ENCODE measurements around the gene FSTL4.

Gene FSTL4

DNA sequence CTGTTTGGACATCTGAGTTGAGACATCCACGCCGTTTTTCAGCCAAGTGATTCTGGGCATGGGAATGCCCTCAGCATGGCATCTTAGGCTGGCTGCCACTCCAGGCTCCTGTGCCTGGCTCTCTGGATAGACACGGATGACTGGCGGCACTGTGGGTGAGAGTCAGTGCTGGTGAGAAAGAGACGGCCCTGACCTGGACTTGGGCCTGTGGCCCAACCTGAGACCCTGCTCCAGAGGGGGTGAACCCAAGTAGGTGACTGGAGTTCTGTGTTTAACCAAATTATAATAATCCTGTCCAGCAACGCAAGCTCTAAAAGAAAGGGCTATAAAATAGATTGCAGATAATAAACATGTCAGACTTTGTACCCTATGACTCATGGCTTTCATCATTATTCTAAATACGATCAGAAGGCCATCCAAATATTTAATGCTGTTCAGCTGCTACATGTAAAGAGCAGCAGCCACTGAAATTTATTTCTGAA is 386.6 kb downstream of the FSTL4 start:
- Histone ChIP-seq H3F3A (ENCODE audit: insufficient read depth, low read length) (no peaks in the 10 kb centered on the region), H3K4me2 (ENCODE audit: low read depth, low read length) (no peak overlapping the region), H3K9ac (ENCODE audit: low read length) (no peak overlapping the region), H3K27ac (ENCODE audit: low read length) (no peak overlapping the region), H3K9me3 (replicated peaks; ENCODE audit: insufficient read depth, low read length) (no peaks in the 10 kb centered on the region), H2AFZ (ENCODE audit: low read length) (no peak overlapping the region), H3K79me2 (ENCODE audit: low read length) (no peaks in the 10 kb centered on the region), H3K27me3 (replicated peaks; ENCODE audit: insufficient read depth, low read length) (no peaks in the 10 kb centered on the region), H4K20me1 (ENCODE audit: insufficient read depth, low read length) (no peaks in the 10 kb centered on the region), H3K9me2 (replicated peaks; ENCODE audit: insufficient read depth, low read length) (no peaks in the 10 kb centered on the region), H3K4me1 (ENCODE audit: low read length) (no peaks in the 10 kb centered on the region), H3K4me3 (ENCODE audit: low read length) (no peak overlapping the region), H3K36me3 (replicated peaks; ENCODE audit: insufficient read depth, low read length) (no peaks in the 10 kb centered on the region)
- DNase-seq: no peak
- TF ChIP-seq, protein P1, sequence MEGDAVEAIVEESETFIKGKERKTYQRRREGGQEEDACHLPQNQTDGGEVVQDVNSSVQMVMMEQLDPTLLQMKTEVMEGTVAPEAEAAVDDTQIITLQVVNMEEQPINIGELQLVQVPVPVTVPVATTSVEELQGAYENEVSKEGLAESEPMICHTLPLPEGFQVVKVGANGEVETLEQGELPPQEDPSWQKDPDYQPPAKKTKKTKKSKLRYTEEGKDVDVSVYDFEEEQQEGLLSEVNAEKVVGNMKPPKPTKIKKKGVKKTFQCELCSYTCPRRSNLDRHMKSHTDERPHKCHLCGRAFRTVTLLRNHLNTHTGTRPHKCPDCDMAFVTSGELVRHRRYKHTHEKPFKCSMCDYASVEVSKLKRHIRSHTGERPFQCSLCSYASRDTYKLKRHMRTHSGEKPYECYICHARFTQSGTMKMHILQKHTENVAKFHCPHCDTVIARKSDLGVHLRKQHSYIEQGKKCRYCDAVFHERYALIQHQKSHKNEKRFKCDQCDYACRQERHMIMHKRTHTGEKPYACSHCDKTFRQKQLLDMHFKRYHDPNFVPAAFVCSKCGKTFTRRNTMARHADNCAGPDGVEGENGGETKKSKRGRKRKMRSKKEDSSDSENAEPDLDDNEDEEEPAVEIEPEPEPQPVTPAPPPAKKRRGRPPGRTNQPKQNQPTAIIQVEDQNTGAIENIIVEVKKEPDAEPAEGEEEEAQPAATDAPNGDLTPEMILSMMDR (IDR thresholded peaks at IDR 0.05; ENCODE audit: low read length): no peak
- no peak for TF ChIP-seq EZH2 (optimal IDR thresholded peaks at IDR 0.05; ENCODE audit: low read depth, low read length)
- no peak for TF ChIP-seq EZH2phosphoT487 (IDR thresholded peaks at IDR 0.05; ENCODE audit: low read length)

DNA sequence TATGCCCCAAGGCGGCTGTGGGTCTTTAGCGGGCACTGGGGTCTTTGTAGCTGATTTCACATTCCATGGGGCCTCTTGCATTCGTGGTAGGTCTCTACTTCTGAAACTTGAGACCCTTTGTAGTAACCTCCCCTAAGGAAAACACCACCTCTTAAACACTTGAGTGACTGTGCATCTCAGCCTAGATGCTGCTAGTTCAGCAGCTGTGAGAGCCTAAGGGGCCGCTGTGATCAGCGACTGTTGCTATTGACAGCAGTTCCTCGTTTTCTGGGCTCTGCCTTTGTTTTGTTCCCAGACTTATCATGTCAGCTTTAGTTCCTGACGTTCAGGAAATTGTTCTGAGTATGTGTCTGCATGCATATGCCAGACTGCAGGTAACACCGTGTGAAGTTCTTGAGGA is 389.4 kb downstream of the FSTL4 start:
- H3K36me3 ChIP-seq (replicated peaks; ENCODE audit: insufficient read depth, low read length): no peaks in the 10 kb centered on the region
- no peak overlapping the region for H2AFZ ChIP-seq (ENCODE audit: low read length)
- H3K4me1 ChIP-seq (ENCODE audit: low read length): no peaks in the 10 kb centered on the region
- H3K9me3 ChIP-seq (replicated peaks; ENCODE audit: insufficient read depth, low read length): no peaks in the 10 kb centered on the region
- no peaks in the 10 kb centered on the region for H3F3A ChIP-seq (ENCODE audit: insufficient read depth, low read length)
- no peaks in the 10 kb centered on the region for H3K9me2 ChIP-seq (replicated peaks; ENCODE audit: insufficient read depth, low read length)
- no peaks in the 10 kb centered on the region for H3K27me3 ChIP-seq (replicated peaks; ENCODE audit: insufficient read depth, low read length)
- H3K4me3 ChIP-seq (ENCODE audit: low read length): no peak overlapping the region
- no peak overlapping the region for H3K4me2 ChIP-seq (ENCODE audit: low read depth, low read length)
- H4K20me1 ChIP-seq (ENCODE audit: insufficient read depth, low read length): no peaks in the 10 kb centered on the region
- no peak overlapping the region for H3K9ac ChIP-seq (ENCODE audit: low read length)
- H3K27ac ChIP-seq (ENCODE audit: low read length): no peak overlapping the region
- DNase-seq: no peak
- TF ChIP-seq EZH2phosphoT487 (IDR thresholded peaks at IDR 0.05; ENCODE audit: low read length) (no peak), EZH2 (optimal IDR thresholded peaks at IDR 0.05; ENCODE audit: low read depth, low read length) (no peak)
- TF ChIP-seq, protein P1 (IDR thresholded peaks at IDR 0.05; ENCODE audit: low read length): no peak
- H3K79me2 ChIP-seq (ENCODE audit: low read length): no peaks in the 10 kb centered on the region

DNA sequence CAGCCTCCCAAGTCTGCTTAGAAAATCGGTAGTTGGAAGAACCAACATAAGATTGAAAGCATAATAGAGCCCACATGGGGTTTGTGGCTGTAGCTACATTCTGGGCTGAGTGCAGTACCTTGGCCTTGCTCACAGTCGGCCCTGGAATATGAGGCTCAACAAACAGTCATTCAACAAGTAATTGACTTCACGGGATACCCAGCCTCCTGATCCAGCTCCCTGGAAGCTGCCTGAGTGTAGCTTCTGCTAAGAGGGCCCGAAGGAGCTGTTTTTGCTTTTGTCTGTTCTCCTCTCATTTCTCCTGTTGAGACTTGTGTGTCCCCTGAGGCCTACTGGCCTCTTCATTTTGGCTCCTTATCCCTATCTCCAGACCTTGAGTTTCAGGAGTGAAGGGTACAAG is 389.8 kb downstream of the FSTL4 start:
- Histone ChIP-seq H3K4me1 (ENCODE audit: low read length) (no peaks in the 10 kb centered on the region), H3K27ac (ENCODE audit: low read length) (no peak overlapping the region), H3F3A (ENCODE audit: insufficient read depth, low read length) (no peaks in the 10 kb centered on the region), H3K27me3 (replicated peaks; ENCODE audit: insufficient read depth, low read length) (no peaks in the 10 kb centered on the region), H4K20me1 (ENCODE audit: insufficient read depth, low read length) (no peaks in the 10 kb centered on the region), H3K9me2 (replicated peaks; ENCODE audit: insufficient read depth, low read length) (no peaks in the 10 kb centered on the region), H2AFZ (ENCODE audit: low read length) (no peak overlapping the region), H3K9ac (ENCODE audit: low read length) (no peak overlapping the region), H3K4me3 (ENCODE audit: low read length) (no peak overlapping the region), H3K4me2 (ENCODE audit: low read depth, low read length) (no peak overlapping the region), H3K79me2 (ENCODE audit: low read length) (no peaks in the 10 kb centered on the region), H3K36me3 (replicated peaks; ENCODE audit: insufficient read depth, low read length) (no peaks in the 10 kb centered on the region), H3K9me3 (replicated peaks; ENCODE audit: insufficient read depth, low read length) (no peaks in the 10 kb centered on the region)
- TF ChIP-seq EZH2 (optimal IDR thresholded peaks at IDR 0.05; ENCODE audit: low read depth, low read length) (no peak), EZH2phosphoT487 (IDR thresholded peaks at IDR 0.05; ENCODE audit: low read length) (no peak)
- TF ChIP-seq, protein P1 (IDR thresholded peaks at IDR 0.05; ENCODE audit: low read length): no peak
- DNase-seq: no peak
